HepG2 (cell line): ENCODE measurements around the gene WDR45B. TPM values are rescaled to one million over a fixed set of nuclear protein-coding genes. Genes with fewer than 3 reads are reported as not detected.

Experiments
- CBFB ChIP-seq: sonication (generic); formaldehyde crosslinking; IDR thresholded peaks from 2 replicates; pipeline ENCODE4 v1.4.0; 2020; ENCODE audit warnings: missing genetic modification reagents
- GATA4 ChIP-seq: sonication (generic); IDR thresholded peaks from 2 replicates; pipeline ENCODE4 v1.6.1; 2016; ENCODE audit warnings: antibody characterized with exemption, low read depth, borderline replicate concordance
- HDAC1 ChIP-seq: sonication (generic); formaldehyde crosslinking; IDR thresholded peaks from 2 replicates; pipeline ENCODE4 v1.5.1; 2020; ENCODE audit warnings: mild to moderate bottlenecking, missing genetic modification reagents
- HOXA5 ChIP-seq: sonication (generic); formaldehyde crosslinking; IDR thresholded peaks from 2 replicates; pipeline ENCODE4 v1.4.0; 2020; ENCODE audit warnings: missing genetic modification reagents
- NFE2 ChIP-seq: sonication (generic); formaldehyde crosslinking; IDR thresholded peaks from 2 replicates; pipeline ENCODE4 v1.4.0; 2020; ENCODE audit warnings: missing genetic modification reagents
- SATB2 ChIP-seq: sonication (generic); formaldehyde crosslinking; IDR thresholded peaks from 2 replicates; pipeline ENCODE4 v1.5.0; 2020; ENCODE audit warnings: missing genetic modification reagents
- SOX6 ChIP-seq, 2 experiments: fragments of 450-650 bp in 1 of 2; sonication (generic) in 1 of 2; formaldehyde crosslinking in 1 of 2; IDR thresholded peaks; 2 replicates each; pipeline versions ENCODE4 v1.4.0 to v1.6.1; 2017 to 2020; ENCODE audit warnings: antibody characterized with exemption in 1 of 2, mild to moderate bottlenecking in 1 of 2, missing genetic modification reagents in 1 of 2
- TCF7L2 ChIP-seq: IDR thresholded peaks from 2 replicates; pipeline ENCODE4 v1.6.1; 2011; ENCODE audit warnings: mild to moderate bottlenecking, low read depth, low read length, moderate library complexity
- TEAD2 ChIP-seq: sonication (generic); formaldehyde crosslinking; IDR thresholded peaks from 2 replicates; pipeline ENCODE4 v1.9.0; 2021; ENCODE audit warnings: missing genetic modification reagents
- YEATS4 ChIP-seq: sonication (generic); formaldehyde crosslinking; IDR thresholded peaks from 2 replicates; pipeline ENCODE4 v1.4.0; 2020; ENCODE audit warnings: missing genetic modification reagents, borderline replicate concordance
- ZBTB20 ChIP-seq: sonication (generic); formaldehyde crosslinking; IDR thresholded peaks from 2 replicates; pipeline ENCODE4 v1.8.1; 2023; ENCODE audit warnings: missing genetic modification reagents, low read depth, mild to moderate bottlenecking, borderline replicate concordance
- ZFP36L2 ChIP-seq: sonication (generic); formaldehyde crosslinking; IDR thresholded peaks from 2 replicates; pipeline ENCODE4 v1.4.0; 2020; ENCODE audit warnings: missing genetic modification reagents
- ZFP82 ChIP-seq: sonication (generic); formaldehyde crosslinking; IDR thresholded peaks from 2 replicates; pipeline ENCODE4 v1.5.1; 2020; ENCODE audit warnings: mild to moderate bottlenecking, missing genetic modification reagents, borderline replicate concordance
- ZNF34 ChIP-seq: sonication (generic); formaldehyde crosslinking; IDR thresholded peaks from 2 replicates; pipeline ENCODE4 v1.4.0; 2020; ENCODE audit warnings: mild to moderate bottlenecking, missing genetic modification reagents, borderline replicate concordance
- ZNF501 ChIP-seq: sonication (generic); formaldehyde crosslinking; IDR thresholded peaks from 2 replicates; pipeline ENCODE4 v1.5.1; 2020; ENCODE audit warnings: mild to moderate bottlenecking, moderate library complexity, missing genetic modification reagents
- ZNF703 ChIP-seq: sonication (generic); formaldehyde crosslinking; IDR thresholded peaks from 2 replicates; pipeline ENCODE4 v1.5.1; 2020; ENCODE audit warnings: missing genetic modification reagents, mild to moderate bottlenecking, moderate library complexity, borderline replicate concordance
- ZNF737 ChIP-seq: sonication (generic); formaldehyde crosslinking; IDR thresholded peaks from 2 replicates; pipeline ENCODE4 v1.5.0; 2020; ENCODE audit warnings: missing genetic modification reagents, mild to moderate bottlenecking, borderline replicate concordance
- ZNF747 ChIP-seq: sonication (generic); formaldehyde crosslinking; IDR thresholded peaks from 2 replicates; pipeline ENCODE4 v1.8.1; 2023; ENCODE audit warnings: missing genetic modification reagents, mild to moderate bottlenecking, borderline replicate concordance
- polyA plus RNA-seq, 8 experiments: library from polyadenylated mRNA; depleted of rRNA in 3 of 8; stranded (reverse) in 7 of 8; unstranded in 1 of 8; fragments of >200 nt; fragmentation: Illumina TruSeq in 4 of 8; extraction: Trizol in 4 of 8; gene quantifications; 2 replicates each; pipeline versions ENCODE4 v1.2.1 to v1.2.3, GENCODE V29; 2011 to 2016; ENCODE audit warnings: low read depth in 4 of 8, missing spikeins in 1 of 8, mixed read lengths in 1 of 8; ENCODE audit not compliant: insufficient read depth in 1 of 8
- total RNA-seq, 5 experiments: library from RNA; depleted of rRNA; stranded (reverse); fragments of >200 nt; fragmentation: Illumina TruSeq; extraction: Trizol; gene quantifications; 2 replicates each; pipeline ENCODE4 v1.2.3, GENCODE V29; 2016; ENCODE audit warnings: low read depth in 1 of 5
- TF ChIP-seq, protein P1 (sequence below): IDR thresholded peaks from 2 replicates; pipeline ENCODE4 v1.6.1; 2016; ENCODE audit warnings: low read depth, borderline replicate concordance
- TF ChIP-seq, protein P2 (sequence below): sonication (generic); formaldehyde crosslinking; conservative IDR thresholded peaks from 2 replicates; pipeline ENCODE4 v1.4.0; 2020; ENCODE audit warnings: missing genetic modification reagents
- TF ChIP-seq, protein P3 (sequence below): sonication (generic); formaldehyde crosslinking; IDR thresholded peaks from 2 replicates; pipeline ENCODE4 v1.4.0; 2020; ENCODE audit warnings: missing genetic modification reagents, borderline replicate concordance
- TF ChIP-seq, protein P4 (sequence below): sonication (generic); formaldehyde crosslinking; IDR thresholded peaks from 2 replicates; pipeline ENCODE4 v1.5.0; 2020; ENCODE audit warnings: mild to moderate bottlenecking, missing genetic modification reagents

WDR45B gene
- total and polyA plus RNA-seq, 2 of the 13 experiments (the other 11 are each of a cell fraction or from before 2014, with no cell fraction given) = 86.2 to 155 TPM

DNA sequence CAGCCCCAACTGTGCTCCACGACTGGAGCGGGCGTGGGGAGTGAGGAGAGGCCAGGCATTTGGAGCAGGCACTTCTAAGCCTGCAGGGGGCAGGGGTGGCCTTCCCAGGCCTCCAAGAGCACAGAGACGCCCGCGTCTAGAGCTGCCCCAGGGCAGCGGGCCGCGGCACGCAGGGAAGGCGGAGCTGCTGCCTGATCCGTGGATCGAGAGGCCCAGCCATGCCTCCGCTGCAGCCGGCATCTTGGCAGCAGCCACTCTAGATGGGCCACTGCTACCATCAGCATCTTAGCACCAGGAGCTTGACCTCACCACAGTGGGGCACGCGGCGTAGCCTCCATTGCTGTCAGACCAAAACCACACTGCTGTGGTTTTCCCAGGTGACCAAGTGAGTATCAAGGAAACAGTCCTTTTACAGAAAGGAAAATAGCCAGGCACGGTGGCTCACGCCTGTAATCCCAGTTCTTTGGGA, 20.4 kb upstream of the WDR45B start (continued):
- TF ChIP-seq NFE2 (CRISPR knock-in tag) (no peak), ZBTB20 (CRISPR knock-in tag) (no peak), ZFP36L2 (CRISPR knock-in tag) (no peak), SOX6 (IDR thresholded peaks at IDR 0.05) (no peak), SOX6 (CRISPR knock-in tag; IDR thresholded peaks at IDR 0.05) (peak; percentile 44), ZNF737 (CRISPR knock-in tag) (0 out of 2 replicates have a peak, but pooled peaks have one; percentile 68), CBFB (CRISPR knock-in tag) (peak; percentile 52; the same call in 1 of the 2 replicates), SATB2 (no peak), ZNF34 (CRISPR knock-in tag) (no peak), ZNF703 (CRISPR knock-in tag) (no peak), YEATS4 (CRISPR knock-in tag) (no peak), ZNF747 (CRISPR knock-in tag) (no peak), TCF7L2 (no peak), ZFP82 (CRISPR knock-in tag) (no peak), ZNF501 (CRISPR knock-in tag) (peak; percentile 53; the same call in 1 of the 2 replicates), GATA4 (no peak), TEAD2 (CRISPR knock-in tag) (no peak), HOXA5 (no peak), HDAC1 (CRISPR knock-in tag) (no peak)
- TF ChIP-seq, protein P1, sequence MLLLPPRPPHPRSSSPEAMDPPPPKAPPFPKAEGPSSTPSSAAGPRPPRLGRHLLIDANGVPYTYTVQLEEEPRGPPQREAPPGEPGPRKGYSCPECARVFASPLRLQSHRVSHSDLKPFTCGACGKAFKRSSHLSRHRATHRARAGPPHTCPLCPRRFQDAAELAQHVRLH (CRISPR knock-in tag) = peak; percentile 68; the same call in 1 of the 2 replicates
- TF ChIP-seq, protein P2, sequence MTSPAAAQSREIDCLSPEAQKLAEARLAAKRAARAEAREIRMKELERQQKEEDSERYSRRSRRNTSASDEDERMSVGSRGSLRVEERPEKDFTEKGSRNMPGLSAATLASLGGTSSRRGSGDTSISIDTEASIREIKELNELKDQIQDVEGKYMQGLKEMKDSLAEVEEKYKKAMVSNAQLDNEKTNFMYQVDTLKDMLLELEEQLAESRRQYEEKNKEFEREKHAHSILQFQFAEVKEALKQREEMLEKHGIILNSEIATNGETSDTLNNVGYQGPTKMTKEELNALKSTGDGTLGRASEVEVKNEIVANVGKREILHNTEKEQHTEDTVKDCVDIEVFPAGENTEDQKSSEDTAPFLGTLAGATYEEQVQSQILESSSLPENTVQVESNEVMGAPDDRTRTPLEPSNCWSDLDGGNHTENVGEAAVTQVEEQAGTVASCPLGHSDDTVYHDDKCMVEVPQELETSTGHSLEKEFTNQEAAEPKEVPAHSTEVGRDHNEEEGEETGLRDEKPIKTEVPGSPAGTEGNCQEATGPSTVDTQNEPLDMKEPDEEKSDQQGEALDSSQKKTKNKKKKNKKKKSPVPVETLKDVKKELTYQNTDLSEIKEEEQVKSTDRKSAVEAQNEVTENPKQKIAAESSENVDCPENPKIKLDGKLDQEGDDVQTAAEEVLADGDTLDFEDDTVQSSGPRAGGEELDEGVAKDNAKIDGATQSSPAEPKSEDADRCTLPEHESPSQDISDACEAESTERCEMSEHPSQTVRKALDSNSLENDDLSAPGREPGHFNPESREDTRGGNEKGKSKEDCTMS = no peak
- TF ChIP-seq, protein P3, sequence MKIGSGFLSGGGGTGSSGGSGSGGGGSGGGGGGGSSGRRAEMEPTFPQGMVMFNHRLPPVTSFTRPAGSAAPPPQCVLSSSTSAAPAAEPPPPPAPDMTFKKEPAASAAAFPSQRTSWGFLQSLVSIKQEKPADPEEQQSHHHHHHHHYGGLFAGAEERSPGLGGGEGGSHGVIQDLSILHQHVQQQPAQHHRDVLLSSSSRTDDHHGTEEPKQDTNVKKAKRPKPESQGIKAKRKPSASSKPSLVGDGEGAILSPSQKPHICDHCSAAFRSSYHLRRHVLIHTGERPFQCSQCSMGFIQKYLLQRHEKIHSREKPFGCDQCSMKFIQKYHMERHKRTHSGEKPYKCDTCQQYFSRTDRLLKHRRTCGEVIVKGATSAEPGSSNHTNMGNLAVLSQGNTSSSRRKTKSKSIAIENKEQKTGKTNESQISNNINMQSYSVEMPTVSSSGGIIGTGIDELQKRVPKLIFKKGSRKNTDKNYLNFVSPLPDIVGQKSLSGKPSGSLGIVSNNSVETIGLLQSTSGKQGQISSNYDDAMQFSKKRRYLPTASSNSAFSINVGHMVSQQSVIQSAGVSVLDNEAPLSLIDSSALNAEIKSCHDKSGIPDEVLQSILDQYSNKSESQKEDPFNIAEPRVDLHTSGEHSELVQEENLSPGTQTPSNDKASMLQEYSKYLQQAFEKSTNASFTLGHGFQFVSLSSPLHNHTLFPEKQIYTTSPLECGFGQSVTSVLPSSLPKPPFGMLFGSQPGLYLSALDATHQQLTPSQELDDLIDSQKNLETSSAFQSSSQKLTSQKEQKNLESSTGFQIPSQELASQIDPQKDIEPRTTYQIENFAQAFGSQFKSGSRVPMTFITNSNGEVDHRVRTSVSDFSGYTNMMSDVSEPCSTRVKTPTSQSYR (CRISPR knock-in tag) = no peak; the same call in 1 of the 2 replicates
- TF ChIP-seq, protein P4, sequence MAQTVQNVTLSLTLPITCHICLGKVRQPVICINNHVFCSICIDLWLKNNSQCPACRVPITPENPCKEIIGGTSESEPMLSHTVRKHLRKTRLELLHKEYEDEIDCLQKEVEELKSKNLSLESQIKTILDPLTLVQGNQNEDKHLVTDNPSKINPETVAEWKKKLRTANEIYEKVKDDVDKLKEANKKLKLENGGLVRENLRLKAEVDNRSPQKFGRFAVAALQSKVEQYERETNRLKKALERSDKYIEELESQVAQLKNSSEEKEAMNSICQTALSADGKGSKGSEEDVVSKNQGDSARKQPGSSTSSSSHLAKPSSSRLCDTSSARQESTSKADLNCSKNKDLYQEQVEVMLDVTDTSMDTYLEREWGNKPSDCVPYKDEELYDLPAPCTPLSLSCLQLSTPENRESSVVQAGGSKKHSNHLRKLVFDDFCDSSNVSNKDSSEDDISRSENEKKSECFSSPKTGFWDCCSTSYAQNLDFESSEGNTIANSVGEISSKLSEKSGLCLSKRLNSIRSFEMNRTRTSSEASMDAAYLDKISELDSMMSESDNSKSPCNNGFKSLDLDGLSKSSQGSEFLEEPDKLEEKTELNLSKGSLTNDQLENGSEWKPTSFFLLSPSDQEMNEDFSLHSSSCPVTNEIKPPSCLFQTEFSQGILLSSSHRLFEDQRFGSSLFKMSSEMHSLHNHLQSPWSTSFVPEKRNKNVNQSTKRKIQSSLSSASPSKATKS (CRISPR knock-in tag) = no peak
